ENCODE data around the gene MED26.
A peak's percentile ranks its signal among the peaks of the same experiment; 100 is the strongest.

Gene MED26

DNA sequence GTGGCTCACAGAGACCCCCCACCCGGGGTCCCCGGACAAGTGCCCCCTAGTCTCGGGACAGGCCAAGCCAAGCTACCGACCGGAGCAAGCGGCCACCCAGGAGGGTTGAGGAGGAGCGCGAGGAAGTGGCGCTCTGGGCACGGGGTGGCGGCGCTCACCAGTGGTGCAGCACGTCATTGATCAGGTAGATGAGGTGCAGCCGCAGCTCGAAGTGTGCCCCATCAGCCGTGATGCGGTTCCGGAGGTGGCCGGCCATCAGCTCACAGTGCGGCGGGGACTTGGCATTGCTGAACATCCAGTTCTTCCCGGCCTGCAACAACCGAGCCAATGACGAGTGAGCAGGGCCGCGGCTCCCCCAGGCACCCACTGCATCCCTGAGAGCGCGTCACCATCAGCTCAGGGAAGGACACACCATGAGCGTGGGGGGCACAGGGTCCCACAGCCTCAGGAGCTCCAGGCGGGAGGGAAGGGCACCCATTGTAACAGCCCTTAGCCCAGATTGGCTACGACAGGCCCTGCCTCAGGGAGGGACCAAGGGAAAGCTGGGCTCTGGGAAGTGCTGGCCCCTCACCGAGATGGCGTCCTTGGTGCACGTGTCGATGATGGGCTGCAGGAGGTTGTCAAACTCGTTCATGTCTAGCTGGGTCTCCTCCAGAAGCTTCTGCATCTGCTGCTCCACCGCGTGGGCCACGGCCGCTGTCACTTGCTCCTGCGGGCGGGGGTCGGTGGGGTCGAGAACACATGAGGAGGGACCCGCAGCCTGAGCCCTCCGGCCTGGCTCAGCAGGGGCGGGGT, 95.4 kb downstream of the MED26 start:
- no peak for DNase-seq

DNA sequence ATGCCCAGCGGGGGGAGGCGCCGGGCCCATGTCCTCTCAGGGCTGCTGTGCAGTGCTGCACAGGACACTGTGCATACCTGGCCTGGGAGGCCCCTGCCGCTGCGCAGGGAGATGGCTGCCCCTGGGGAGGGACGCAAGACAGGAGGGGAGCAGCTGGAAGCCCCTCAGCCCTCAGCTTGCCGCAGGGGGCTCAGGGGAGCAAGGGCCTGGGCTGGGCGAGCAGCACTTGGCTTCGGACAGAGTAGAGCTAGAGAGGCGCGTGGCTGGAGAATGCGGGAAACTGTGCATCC, 96.7 kb downstream of the MED26 start:
- no peak for DNase-seq

DNA sequence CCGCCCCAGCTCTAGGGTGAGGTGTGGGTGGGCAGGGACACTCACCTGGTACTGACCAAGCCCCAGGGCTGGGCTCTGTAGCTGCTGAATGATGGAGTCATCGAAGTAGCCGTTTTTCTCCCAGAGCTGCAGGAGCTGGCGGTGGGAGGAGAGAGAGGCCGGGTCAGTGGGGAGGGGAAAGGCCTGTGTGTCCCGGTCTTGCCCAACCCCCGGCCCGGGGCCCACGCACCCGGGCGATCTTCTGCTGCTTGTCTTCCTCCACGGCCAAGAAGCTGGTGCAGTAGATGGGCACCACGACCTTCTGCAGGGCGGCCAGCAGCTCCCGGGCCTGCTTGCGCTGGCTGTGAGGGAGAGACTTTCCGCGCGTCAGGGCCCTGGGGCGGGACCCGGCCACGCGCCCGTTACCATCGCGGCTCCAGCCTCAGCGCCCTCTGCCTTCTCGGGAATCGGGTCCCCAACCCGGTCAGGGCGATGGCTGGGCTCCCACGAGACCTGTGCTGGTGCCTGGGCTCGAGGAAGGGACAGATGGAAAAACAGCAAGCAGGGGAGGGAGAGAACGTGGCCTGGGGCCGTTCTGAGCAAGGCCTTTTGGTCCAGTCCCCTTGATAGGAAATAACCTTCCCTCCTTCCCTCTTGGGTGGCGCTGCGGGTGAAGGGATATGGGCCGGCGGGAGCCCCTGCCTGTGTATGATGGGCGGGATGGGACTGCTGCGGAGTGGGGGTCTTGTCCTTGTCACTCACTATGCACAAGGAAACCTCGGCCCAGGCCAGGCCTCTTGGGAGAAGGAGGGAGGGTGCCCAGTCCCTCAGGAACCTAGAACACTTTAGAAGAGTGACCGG, 97.2 kb downstream of the MED26 start:
- DNase-seq, result no peak

DNA sequence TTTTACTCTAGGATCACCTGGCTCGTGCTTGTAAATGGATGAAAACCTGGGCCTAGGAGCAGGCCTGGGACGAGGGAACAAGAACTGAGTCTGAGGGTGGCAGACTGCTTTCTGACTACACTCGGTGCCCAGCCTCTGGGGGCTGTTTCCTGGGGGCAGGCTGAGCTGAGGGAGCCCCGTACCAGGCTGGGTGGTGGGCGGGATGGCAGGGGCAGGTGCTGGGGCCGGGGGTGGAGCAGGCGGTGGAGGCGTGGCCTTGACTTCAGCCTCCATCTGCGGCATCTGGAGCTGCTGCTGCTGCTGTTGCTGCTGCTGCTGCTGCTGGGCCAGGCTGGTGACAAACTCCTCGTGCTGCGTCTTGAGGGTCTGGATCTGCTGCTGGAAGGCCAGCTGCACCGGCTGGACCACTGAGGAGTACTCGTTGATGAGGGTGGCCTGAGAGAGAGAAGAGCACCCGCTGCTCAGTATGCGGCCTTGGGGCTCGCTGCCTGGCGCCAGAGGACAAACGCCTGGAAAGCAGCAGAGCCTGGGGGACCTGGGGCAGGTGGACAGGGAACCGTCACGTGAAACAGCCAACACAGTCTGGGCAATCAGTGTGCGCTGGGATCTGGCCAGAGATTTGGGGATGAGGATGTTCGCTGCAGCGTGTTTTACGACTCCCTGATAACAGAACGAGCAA, 98.4 kb downstream of the MED26 start:
- DNase-seq, result no peak

DNA sequence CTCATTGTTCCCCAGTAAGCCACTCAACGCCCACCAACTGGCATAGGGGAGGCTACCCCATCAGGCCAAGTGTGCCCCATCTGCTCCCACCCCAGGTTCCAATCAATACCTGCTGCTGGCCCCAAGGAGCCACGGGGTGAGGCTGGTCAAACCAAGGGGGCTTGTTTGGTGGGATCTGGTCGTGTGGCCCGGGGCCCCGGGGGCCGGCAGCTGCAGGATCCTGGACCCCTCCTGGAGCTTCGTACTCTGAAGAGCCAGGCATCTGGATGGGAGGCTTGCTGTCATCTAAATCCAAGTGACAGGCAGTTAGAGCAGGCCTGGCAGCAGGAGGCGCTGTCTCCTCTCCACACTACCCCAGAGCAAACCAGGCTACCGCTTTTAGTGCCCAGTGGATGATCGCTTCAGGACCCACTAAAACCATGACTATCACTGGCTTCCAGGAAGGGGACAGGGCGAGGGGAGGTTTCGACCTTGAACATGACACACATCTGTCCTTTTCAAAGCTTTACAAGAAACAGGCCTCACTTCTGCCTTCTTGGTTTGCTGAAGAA, 100.0 kb downstream of the MED26 start:
- peak; percentile 16 for DNase-seq

DNA sequence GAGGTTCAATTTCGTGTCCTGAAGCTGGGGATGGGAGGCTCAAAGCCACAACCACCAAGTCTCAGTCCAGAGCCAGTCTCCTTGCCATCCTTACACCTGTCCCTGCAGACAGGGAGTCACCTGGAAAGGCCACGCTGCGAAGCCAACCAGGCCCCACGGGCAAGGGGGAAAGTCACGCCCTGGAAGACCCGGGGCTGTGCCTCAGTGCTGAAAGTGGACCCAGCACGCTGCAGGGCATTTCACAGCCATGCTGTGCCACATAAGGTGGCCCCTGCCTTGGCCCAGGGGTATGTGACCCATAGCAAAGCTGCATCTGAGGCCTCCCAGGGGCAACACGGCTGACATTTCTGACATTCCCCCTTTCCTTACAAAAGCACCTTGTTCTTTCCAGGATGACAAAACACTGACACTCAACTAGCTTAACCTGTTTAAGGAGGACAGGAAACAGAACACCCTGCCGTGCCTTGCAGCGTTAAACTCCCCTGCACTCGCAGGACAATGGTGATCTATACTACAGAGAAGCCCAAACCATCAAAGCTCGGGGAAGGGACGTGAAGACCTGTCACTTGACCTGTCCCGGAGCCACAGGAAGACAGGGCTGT, 100.6 kb downstream of the MED26 start:
- no peak for DNase-seq

DNA sequence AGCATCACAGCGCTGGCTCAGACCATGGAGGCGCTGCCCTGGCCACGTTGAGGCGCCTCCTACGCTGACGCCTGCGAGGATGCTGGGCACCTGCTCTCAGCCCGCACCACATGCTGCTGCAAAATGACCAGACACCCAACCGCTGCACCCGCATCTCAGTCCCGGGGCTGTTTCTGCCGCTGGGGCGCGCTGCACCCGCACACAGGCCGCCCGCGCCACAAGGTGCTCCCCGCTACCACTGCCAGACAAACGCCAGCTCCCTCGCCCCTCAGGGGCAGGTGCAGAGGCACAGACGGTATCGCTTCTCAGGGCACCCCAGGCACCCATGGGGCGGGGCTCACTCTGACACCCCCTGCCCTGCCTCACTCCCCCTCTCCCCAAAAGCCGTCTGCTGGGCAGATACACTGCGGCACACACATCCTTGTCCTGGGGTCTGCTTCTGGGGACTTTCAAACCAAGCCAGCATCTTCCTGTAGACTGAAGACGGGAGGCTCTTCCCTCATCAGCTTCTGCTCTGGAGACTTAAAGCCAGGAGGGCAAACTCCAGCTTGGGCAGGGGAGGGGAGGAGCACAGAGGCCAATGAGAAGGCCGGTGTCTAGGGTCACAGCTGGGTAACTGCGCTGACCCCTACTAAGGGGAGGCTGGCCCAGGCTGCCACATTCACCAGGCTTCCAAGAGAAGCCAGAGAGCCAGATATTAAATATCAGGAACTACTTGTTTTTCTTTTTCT, 102.1 kb downstream of the MED26 start:
- no peak for DNase-seq

DNA sequence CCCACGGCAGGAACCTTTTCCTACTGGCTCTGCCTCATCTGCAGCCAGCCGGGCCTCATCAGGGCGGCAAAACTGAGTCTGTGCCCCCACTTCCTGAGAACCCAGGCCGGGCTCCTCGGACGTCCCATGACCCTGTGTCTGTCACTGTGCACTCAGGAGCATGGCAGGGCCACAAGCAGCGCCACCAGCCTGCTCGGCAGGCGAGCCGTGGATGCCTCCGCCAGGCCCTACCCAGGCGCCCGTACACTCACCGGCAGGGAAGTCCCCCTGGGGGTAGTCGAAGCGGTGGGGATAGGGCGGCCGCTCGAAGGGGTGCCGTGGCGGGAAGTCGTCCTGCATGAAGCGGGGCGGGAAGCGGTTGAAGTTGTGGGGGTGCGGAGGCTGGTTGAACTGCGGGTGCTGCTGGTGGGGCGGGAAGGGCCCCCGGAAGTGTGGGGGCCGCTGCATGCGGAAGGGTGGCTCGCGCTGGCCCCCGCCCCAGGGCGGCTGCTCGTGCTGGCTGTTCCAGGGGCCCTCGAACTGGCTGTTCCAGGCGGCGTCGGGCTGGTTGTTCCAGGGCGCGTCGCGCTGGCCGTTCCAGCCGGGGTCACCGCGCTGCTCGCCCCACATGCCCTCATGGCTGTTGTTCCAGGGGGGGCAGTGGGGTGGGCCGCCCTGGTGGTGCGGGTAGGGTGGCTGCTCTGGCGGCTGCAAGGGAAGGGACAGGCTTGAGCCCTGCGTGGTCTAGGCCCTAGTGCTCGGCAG, 102.8 kb downstream of the MED26 start:
- no peak for DNase-seq
